ENCODE measurements around the gene GALNT7. TPM values are rescaled to one million over a fixed set of nuclear protein-coding genes. Genes with fewer than 3 reads are reported as not detected.

Gene GALNT7
- total and polyA plus RNA-seq, 2 of the 13 experiments (the other 11 are each of a cell fraction or from before 2014, with no cell fraction given) = 0.08 to 0.13 TPM

DNA sequence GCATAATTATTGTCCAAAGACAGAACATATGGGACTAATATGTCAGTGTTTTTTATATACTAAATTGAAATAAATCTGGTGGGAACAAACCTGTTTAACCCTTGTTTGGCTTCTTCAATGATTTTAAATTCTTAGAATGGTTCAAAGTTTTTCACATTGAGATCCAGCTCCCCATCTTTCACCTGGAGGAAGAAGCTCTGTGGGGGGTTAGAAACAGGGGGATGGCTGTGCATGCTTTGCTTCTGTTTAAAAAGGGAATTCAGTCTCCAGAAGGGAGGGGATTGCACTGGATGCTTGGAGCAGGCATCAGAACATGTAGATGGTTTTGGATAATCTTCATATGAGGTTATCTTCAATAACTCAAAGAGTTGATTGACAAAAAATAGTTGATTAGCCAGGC lies 72.1 kb downstream of the GALNT7 start (continued):
- TF ChIP-seq, protein P1, sequence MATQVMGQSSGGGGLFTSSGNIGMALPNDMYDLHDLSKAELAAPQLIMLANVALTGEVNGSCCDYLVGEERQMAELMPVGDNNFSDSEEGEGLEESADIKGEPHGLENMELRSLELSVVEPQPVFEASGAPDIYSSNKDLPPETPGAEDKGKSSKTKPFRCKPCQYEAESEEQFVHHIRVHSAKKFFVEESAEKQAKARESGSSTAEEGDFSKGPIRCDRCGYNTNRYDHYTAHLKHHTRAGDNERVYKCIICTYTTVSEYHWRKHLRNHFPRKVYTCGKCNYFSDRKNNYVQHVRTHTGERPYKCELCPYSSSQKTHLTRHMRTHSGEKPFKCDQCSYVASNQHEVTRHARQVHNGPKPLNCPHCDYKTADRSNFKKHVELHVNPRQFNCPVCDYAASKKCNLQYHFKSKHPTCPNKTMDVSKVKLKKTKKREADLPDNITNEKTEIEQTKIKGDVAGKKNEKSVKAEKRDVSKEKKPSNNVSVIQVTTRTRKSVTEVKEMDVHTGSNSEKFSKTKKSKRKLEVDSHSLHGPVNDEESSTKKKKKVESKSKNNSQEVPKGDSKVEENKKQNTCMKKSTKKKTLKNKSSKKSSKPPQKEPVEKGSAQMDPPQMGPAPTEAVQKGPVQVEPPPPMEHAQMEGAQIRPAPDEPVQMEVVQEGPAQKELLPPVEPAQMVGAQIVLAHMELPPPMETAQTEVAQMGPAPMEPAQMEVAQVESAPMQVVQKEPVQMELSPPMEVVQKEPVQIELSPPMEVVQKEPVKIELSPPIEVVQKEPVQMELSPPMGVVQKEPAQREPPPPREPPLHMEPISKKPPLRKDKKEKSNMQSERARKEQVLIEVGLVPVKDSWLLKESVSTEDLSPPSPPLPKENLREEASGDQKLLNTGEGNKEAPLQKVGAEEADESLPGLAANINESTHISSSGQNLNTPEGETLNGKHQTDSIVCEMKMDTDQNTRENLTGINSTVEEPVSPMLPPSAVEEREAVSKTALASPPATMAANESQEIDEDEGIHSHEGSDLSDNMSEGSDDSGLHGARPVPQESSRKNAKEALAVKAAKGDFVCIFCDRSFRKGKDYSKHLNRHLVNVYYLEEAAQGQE (IDR thresholded peaks at IDR 0.05; ENCODE audit: borderline replicate concordance in 1 of 2, low read depth in 1 of 2, low read length in 2 of 2) = no peak
- no peak for TF ChIP-seq TEAD2 (CRISPR knock-in tag; IDR thresholded peaks at IDR 0.05)

DNA sequence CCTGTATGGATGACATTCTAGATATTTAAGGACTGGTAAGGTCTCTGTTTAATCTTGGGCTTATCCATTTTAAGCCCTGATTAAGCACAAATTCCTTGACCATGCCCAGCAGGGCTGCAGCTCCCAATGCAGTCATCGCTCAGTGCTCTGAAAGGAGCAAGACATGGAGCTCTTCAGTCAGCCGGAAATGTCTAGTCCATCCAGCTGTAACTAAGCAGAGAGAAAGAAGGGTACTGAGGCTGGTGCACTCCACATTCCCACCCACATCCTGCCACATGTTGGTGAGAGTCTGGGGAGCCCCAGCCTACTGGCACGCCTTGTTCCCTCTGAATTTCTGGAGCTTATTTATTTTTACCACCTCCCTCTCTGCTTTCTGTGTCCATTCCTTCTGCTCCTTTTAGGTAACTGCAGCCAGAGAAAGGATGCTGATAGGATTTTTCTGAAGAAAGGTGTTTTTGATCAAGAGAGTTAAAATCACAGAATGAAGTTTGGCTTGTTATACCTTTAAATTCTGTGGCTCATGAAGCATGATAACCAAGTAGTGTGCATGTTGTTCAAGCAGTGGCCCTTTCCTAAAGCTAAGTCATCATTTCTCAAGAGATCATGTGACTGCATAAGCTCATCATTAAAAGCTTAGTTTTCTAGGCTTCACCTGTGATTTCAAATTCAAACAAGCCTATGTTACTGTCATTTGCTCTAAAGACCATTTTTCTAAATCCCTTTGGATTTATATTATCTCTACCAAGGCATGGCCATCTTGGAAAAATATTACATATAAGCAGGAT lies 74.0 kb downstream of the GALNT7 start:
- H3K79me2 ChIP-seq (ENCODE audit: insufficient read depth, low read length) = no peaks in the 10 kb centered on the region
- intact Hi-C loops (cut with micrococcal nuclease; ENCODE audit: unreplicated experiment) (no loop called here), in situ Hi-C loops (cut with HindIII; ENCODE audit: extremely low pct_ligation_motif_present, low pct_unique_long_range_greater_than_20kb) (no loop called here)
- no peaks in the 10 kb centered on the region for H4K20me1 ChIP-seq (ENCODE audit: insufficient read depth, low read length)
- H2AFZ ChIP-seq (ENCODE audit: low read length) = no peak overlapping the region
- ChIA-PET CTCF (ENCODE audit: low intra/inter-chr PET ratio, low total read pairs) (no interaction called here), POLR2A (no interaction called here)
- no peaks in the 10 kb centered on the region for H3K27me3 ChIP-seq (ENCODE audit: control insufficient read depth in 1 of 2, insufficient read depth in 2 of 2, low read length in 2 of 2)
- TF ChIP-seq ZNF20 (CRISPR knock-in tag; IDR thresholded peaks at IDR 0.05) (no peak), NFKB2 (CRISPR knock-in tag; IDR thresholded peaks at IDR 0.05; ENCODE audit: borderline replicate concordance) (no peak), ZNF562 (CRISPR knock-in tag; IDR thresholded peaks at IDR 0.05; ENCODE audit: borderline replicate concordance) (no peak), ZNF652 (CRISPR knock-in tag; IDR thresholded peaks at IDR 0.05; ENCODE audit: borderline replicate concordance, low read depth) (no peak), NR2F1 (CRISPR knock-in tag; IDR thresholded peaks at IDR 0.05) (no peak), CBFB (CRISPR knock-in tag; IDR thresholded peaks at IDR 0.05) (no peak), SMAD3 (CRISPR knock-in tag; IDR thresholded peaks at IDR 0.05) (no peak)
- TF ChIP-seq, protein P2, sequence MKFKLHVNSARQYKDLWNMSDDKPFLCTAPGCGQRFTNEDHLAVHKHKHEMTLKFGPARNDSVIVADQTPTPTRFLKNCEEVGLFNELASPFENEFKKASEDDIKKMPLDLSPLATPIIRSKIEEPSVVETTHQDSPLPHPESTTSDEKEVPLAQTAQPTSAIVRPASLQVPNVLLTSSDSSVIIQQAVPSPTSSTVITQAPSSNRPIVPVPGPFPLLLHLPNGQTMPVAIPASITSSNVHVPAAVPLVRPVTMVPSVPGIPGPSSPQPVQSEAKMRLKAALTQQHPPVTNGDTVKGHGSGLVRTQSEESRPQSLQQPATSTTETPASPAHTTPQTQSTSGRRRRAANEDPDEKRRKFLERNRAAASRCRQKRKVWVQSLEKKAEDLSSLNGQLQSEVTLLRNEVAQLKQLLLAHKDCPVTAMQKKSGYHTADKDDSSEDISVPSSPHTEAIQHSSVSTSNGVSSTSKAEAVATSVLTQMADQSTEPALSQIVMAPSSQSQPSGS (CRISPR knock-in tag; IDR thresholded peaks at IDR 0.05) = no peak
- no peak overlapping the region for H3K27ac ChIP-seq (ENCODE audit: extremely low read length, insufficient read depth, low read length)
- no peak for DNase-seq (ENCODE audit: low spot score)
- no peaks in the 10 kb centered on the region for H3K9me3 ChIP-seq (ENCODE audit: low read length)
- 0% methylated on average over 2 of the region's 3 CpGs for WGBS (ENCODE audit: low lambda C conversion rate)
- no peak for ATAC-seq
- no peak overlapping the region for H3K4me2 ChIP-seq (ENCODE audit: low read depth, low read length)
- H3K9ac ChIP-seq (ENCODE audit: insufficient read depth, low read depth, low read length) = no peak overlapping the region
- H3K4me1 ChIP-seq (ENCODE audit: insufficient read depth, low read length) = no peaks in the 10 kb centered on the region
- H3K36me3 ChIP-seq (replicated peaks in 1 of 2; ENCODE audit: control insufficient read depth in 1 of 2, insufficient read depth in 2 of 2, low read length in 2 of 2) = no peaks in the 10 kb centered on the region
- FAIRE-seq = no peak
- no TSS peak for BruUV-seq (replicated peaks)
- no peak overlapping the region for H3K4me3 ChIP-seq (replicated peaks in 1 of 3; ENCODE audit: insufficient read depth in 1 of 3, low read depth in 2 of 3, low read length in 3 of 3)

Measured in HepG2 (cell line).